GM23248 (cell line): ENCODE results near the gene LAMA5.

Experiments used
- EZH2 ChIP-seq: fragments of 200-600 bp; sonication (generic); IDR thresholded peaks from 2 replicates; pipeline ENCODE4 v1.6.1; 2018; ENCODE audit warnings: antibody characterized with exemption, mild to moderate bottlenecking; ENCODE audit not compliant: insufficient read depth, poor library complexity, severe bottlenecking
- EZH2phosphoT487 ChIP-seq: fragments of 200-600 bp; sonication (generic); IDR thresholded peaks from 2 replicates; pipeline ENCODE4 v1.6.1; 2018; ENCODE audit warnings: antibody characterized with exemption, moderate library complexity, mild to moderate bottlenecking, low read depth; ENCODE audit not compliant: insufficient read depth

DNA sequence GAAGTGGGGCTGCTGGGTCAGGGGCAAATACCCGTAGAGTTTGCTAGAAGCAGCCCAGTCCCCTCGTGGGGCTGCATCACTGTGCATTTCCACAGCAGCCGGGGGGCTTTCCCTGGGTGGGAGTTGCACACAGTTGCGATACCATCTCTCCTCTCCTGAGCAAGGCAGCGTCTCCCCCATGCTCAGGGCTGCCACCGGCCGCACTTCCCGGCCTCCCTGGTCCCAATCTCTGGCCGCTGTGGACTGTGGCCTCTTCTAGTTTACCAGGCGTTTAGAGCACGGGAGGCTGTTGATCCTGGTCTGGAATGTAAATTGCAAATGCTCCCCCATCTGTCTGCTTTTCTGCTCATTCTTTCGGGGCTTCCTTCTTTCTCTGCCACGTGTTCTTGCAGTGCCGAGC lies 97.7 kb downstream of the LAMA5 start:
- TF ChIP-seq EZH2 (no peak), EZH2phosphoT487 (no peak)
